Peyer's patch (tissue), 4 donors: ENCODE measurements around the gene FGF10.

Source experiments
- POLR2A ChIP-seq, 2 donors: fragments of 450-650 bp; IDR thresholded peaks; one replicate each; pipeline ENCODE4 v1.5.1; 2017; ENCODE audit warnings: antibody characterized with exemption in 2 of 2, mild to moderate bottlenecking in 2 of 2, moderate library complexity in 2 of 2
- TF ChIP-seq, protein P1 (sequence below), 6 experiments: fragments of 450-650 bp in 4 of 6; fragments of 200-600 bp in 2 of 6; sonication (generic) in 1 of 6; IDR thresholded peaks; one replicate each; pipeline ENCODE4 v1.5.1; 2017 to 2019; ENCODE audit warnings: antibody characterized with exemption in 6 of 6, mild to moderate bottlenecking in 3 of 6, moderate library complexity in 1 of 6

- TF ChIP-seq, protein P1, sequence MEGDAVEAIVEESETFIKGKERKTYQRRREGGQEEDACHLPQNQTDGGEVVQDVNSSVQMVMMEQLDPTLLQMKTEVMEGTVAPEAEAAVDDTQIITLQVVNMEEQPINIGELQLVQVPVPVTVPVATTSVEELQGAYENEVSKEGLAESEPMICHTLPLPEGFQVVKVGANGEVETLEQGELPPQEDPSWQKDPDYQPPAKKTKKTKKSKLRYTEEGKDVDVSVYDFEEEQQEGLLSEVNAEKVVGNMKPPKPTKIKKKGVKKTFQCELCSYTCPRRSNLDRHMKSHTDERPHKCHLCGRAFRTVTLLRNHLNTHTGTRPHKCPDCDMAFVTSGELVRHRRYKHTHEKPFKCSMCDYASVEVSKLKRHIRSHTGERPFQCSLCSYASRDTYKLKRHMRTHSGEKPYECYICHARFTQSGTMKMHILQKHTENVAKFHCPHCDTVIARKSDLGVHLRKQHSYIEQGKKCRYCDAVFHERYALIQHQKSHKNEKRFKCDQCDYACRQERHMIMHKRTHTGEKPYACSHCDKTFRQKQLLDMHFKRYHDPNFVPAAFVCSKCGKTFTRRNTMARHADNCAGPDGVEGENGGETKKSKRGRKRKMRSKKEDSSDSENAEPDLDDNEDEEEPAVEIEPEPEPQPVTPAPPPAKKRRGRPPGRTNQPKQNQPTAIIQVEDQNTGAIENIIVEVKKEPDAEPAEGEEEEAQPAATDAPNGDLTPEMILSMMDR (IDR thresholded peaks at IDR 0.05): no peak
- TF ChIP-seq POLR2A (IDR thresholded peaks at IDR 0.05): no peak
Observed at GRCh38 chr5:44401611-44402010, 12.4 kb upstream of the FGF10 start.
